ENCODE results near the gene KLF3.

Gene KLF3

GRCh38 chr4:38699112-38699511 is 35.1 kb downstream of the KLF3 start:
- DNase-seq = no peak

DNA sequence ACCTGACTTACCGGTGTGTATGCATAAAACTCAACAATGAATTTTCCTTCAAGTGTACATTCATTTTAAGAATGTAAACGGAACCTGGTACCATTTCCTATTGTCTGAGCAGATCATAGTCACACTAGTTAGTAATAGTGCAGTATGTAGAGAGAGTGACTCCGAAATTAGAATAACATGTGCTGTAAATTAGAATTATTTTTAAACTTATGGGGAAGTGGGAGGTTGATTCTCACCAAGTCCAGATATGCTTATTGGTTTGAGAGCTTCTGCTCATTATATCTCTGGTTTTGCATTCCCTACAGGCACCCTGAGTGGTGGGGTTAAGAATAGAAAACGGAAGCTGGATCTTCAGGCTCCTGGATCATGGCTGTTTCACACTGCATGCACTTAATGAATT is 39.6 kb downstream of the KLF3 start:
- no peak for DNase-seq

- no peak for DNase-seq
These were observed 40.7 kb downstream of the KLF3 start for GRCh38 chr4:38704622-38705154.

DNA sequence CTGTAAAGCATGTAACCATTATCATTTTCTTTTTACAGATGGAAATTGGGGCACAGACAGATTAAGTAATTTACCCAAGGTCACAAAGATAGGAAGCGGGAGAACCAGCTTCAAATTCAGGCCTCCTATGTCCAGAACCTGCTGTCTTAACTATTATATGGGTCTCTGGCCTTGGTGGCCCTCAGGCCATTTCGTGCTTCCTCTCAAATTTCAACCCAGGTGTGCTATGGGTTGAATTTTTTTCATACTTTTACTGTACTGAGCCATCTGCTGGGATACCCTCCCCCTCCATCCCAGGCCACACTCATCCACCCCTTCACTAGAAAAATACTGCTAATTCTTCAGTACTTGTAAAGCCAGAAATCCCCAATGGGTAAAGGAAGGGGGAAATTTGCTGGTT is 42.3 kb downstream of the KLF3 start:
- no peak for DNase-seq

GRCh38 chr4:38710053-38710452 is 46.1 kb downstream of the KLF3 start:
- no peak for DNase-seq

DNA sequence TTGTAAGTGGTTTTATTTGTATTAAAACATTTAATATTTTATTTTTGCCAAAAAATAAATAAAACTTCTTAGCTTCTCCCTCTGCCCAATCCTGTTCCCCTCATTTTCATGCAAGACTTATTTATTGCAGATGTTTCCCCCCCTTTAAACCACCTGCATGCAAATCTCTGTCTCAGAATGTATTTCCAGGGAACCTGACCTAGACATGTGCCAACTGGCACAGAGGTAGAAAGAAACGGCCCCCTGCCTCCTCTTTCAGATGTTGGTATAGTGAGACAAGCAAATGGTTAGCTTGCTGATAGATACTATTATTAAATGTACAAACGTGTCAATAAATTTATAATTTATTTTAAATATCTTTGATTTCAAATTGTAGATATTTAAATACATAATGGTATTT is 47.1 kb downstream of the KLF3 start:
- no peak for DNase-seq

- no peak for DNase-seq
These were observed 51.1 kb downstream of the KLF3 start for GRCh38 chr4:38715050-38715449.

DNA sequence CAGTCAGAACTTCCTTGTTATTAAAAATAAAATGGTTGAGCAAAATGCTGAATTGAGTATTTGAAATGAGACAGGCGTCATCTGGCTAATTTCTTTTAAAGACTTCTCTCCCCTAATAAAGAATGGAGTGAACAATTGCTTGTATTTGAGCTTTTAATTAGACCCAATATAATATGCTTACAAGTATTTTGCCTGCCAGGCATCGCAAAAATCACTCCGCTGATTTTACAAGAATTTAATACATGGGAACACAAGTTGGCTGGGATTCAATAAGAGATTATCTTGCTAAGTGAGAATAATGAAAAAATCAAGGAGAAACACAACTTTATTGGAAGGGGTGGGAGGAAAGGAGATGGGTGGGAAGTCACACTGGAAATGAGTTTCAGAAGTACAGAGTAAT is 52.3 kb downstream of the KLF3 start:
- DNase-seq = no peak

DNA sequence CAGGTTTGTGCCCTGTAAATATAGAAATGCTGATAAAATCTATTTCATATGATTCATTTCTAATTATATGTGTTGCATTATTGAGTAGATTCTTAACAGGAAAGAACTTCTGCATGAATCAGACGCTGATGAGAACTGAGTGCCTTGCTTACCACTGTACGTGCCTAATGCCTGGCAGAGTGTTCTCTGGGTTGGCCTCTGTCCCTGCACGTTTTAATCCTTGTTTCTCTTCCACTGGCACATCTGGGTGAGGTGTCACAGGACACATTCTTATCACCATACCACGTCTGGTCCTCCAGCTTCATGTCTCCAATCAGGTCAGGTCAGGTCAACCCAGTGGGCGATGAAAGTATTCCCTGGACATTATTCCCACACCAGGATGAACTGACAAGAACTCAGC is 53.6 kb downstream of the KLF3 start:
- DNase-seq = no peak

DNA sequence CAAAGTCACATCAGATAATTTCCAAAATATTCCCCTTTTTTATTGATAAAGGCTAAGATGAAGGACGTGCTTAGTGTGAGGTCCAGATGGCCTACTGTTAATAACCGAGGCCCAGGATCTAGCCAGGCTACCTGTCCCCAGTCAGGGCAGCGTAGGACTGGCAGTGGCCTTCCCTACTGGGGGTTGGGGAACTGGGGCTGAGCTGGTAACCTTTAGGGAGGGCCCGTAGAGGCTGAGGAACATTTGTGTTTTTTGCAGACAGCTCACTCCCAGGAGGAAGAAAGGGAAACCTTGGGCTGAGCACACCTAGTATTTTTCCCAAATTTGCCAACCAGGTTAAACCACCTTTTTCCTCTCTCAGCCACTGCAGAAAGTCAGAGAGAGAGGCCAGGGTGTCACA is 59.1 kb downstream of the KLF3 start:
- DNase-seq = no peak

DNA sequence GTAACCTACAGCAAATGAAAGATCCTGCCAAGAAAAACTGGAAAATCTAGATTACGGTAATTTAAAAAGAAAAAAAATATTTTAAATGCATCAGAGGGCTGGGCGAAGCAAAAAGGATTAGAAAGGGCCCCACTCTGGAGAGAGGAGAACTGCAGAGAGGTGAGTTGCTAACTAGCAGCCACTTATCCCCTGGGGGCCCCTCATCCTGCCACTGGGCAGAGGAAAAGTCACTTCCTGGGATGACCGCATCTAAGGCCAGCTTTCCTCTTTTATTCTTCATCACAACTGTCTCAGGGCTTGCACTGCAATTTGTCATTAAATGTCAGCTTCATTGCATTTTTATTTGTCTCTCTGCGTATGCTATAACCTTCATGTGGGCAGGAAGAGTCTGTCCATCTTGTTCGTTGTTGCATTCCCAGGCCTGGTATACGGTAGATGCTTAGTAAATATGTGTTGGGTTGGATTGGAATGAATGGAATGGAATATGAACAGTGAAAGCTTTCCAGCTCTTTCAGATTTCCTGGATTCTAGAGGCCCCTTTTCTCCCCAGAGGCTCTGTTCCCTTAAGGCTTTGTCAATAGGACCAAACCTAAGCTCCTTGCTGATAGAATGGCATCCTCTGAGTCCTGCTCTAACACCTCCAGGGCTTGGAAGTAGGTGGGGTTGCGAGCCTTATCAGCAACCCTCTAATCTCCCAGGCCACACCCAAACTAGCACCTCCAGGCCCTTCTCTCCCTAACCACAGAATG is 59.9 kb downstream of the KLF3 start:
- no peak for DNase-seq

GRCh38 chr4:38724475-38724808 is 60.4 kb downstream of the KLF3 start:
- DNase-seq = no peak

- no peak for DNase-seq
These were observed 64.7 kb downstream of the KLF3 start for GRCh38 chr4:38728631-38729141.

DNA sequence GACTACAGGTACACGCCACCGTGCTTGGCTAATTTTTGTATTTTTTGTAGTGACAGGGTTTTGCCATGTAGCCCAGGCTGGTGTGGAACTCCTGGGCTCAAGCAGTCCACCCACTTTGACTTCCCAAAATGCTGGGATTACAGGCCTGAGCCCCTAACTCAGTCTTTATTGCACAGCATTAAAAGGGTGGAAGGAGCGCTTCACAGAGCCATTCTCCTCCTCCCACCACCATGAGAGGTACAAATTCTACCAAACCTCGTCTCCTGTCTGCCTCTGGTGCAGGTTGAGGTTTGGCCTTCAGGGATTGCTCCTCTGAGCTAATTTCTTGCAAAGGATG is 66.5 kb downstream of the KLF3 start:
- DNase-seq = no peak

- peak; percentile 59 to 90 (median 78) for DNase-seq
These were observed 67.0 kb downstream of the KLF3 start for GRCh38 chr4:38730830-38731646.

GRCh38 chr4:38733663-38734062 is 69.7 kb downstream of the KLF3 start:
- DNase-seq = no peak

DNA sequence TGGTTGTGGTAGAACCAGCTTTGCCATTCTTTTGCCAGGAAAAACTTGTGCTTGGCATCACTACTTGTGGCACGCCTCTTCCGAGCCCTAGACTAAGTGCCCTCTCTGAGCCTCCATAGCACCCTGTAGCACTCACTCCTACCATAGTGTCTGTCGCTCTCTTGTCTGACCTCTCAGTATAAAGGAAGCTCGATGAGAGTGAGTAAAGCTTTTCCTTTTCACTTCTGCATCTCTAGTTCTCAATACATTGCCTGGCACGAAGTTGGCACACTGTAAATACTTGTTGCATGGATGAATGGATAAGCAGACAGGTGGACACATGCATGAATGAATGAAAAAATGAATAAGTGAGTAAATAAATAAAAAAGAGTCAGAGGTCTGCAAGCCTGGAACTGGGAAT is 70.4 kb downstream of the KLF3 start:
- DNase-seq = no peak

DNA sequence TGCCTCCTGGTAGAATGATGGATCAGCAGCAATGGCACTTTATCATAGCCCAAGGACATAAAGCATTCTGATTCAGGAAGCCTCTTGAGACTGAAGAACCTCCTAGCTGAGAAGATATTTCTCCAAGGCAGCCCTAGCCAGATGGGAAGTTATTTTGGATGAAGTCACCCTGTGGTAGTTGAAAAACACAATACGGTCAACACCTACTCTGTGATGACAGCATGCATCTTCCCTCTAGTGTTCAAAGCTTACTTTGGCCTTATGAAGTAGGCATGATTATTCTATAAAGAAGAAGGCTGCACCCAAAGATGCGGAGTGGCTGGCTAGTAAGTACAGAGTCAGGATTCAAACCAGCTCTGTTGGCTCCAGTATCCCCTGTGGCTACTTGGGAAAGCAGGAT is 70.9 kb downstream of the KLF3 start:
- DNase-seq = no peak

- no peak for DNase-seq
These were observed 71.9 kb downstream of the KLF3 start for GRCh38 chr4:38735870-38736269.

DNA sequence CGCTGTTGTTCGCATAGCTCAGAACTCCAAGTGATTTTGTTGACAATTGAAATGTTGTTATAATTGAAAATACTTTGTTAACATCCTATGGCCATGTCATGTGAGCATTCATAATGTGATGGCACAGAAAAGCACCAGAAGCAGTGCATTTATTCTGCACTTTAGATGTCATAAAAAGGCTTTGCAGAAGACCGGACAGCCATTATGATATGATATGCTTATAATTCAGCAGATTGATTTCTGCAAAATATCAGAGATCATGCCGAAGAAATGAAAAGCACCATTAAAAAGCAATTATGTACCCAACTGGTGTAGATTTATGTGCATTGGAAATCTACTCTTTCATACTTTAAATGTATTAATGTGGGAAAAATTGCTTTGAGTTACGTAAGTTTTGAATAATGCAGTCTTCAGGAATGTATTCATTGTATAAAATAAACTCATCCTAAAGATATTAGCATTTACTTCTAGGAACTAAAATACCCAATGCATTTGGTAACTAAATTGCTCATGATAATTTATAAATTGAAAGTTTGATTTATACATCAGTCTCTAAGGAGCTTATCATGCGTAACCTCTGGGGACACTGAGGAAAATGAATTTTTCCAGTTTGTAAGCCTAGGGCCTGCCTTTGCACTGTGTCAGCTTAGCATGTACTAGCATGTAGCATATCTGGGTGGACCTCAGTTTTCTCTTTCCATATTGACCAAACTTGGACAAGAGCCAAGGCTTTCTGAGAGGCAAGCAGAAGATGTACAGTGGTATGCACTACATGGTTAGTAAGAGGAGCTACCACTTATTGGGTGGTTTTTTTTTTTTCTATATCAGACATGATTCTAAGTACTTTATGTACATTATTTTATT is 75.2 kb downstream of the KLF3 start:
- no peak for DNase-seq

DNA sequence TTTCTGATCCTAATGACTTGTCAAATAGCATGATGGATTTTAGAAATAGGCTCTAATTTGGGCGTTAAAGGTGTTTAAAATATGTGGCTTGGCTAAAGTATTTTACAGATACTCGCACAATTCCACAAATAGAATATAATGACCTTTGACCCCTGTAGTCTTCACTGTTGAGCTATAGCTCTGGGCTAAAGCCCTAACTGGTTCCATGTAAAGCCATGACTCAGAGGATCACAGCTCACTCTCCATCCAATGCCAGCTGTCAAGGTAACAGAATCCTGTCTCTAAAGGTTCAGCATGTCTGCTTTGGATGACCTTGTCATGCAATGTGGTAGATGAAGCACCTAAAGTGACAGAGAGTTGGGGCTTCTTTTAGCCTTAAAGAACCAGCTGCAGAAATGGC is 76.3 kb downstream of the KLF3 start:
- DNase-seq = no peak

- no peak for DNase-seq
These were observed 79.9 kb downstream of the KLF3 start for GRCh38 chr4:38743866-38744265.

DNA sequence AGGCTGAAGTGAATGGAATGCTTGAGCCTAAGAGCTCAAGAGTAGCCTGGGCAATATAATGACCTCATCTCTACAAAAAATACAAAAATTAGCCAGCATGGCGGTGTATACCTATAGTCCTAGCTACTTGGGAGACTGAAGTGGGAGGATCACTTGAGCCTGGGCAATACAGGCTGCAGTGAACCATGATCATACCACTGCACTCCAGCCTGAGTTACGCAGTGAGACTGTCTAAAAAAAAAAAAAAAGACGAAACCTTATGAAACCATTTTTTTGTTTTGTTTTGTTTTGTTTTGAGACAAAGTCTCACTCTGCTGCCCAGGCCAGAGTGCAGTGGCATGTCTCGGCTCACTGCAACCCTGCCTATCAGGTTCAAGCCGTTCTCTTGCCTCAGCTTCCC is 81.9 kb downstream of the KLF3 start:
- DNase-seq = no peak
